B cell (primary cell): Measurements from ENCODE around the gene TMEM119. TPM values are rescaled to one million over a fixed set of nuclear protein-coding genes. Genes with fewer than 3 reads are reported as not detected.

Source experiments
- ATAC-seq: fragments of 200-7000 bp; cut with Tn5 transposase; one replicate; pipeline ENCODE4 v1.10.0; 2021; ENCODE audit warnings: low read depth, mild to moderate bottlenecking, moderate number of reproducible peaks, moderate library complexity
- CTCF ChIA-PET: fragments of 350-600 bp; sonication (Branson Sonifier 250); formaldehyde crosslinking; loops from one replicate; lab custom pipeline; 2021; ENCODE audit warnings: antibody characterized with exemption, inconsistent platforms; lab: Charles Lee
- POLR2A ChIA-PET: fragments of 350-600 bp; sonication (Branson Sonifier 250); formaldehyde crosslinking; loops from one replicate; lab custom pipeline; 2021; ENCODE audit warnings: antibody characterized with exemption; lab: Charles Lee
- DNase-seq: peaks from one replicate; pipeline ENCODE4 v3.0.0; 2013
- H2AFZ ChIP-seq: 2 replicates; pipeline ENCODE4 v1.6.1; 2012; ENCODE audit warnings: mild to moderate bottlenecking, low read depth, low read length; ENCODE audit not compliant: insufficient read depth, poor library complexity, severe bottlenecking
- H3K27ac ChIP-seq, 2 donors: 1 replicate in 1 of 2; 2 replicates in 1 of 2; pipeline ENCODE4 v1.5.1; 2012 to 2013; ENCODE audit warnings: low read length in 2 of 2, mild to moderate bottlenecking in 2 of 2, moderate library complexity in 1 of 2
- H3K27me3 ChIP-seq, 4 experiments: fragments of 200-600 bp in 1 of 4; sonication (generic) in 1 of 4; replicated peaks in 1 of 4; 1 replicate in 2 of 4; 2 replicates in 2 of 4; pipeline versions ENCODE4 v1.6.1 to v1.7.0; 2013 to 2016; ENCODE audit warnings: low read length in 3 of 4, mild to moderate bottlenecking in 2 of 4, mixed read lengths in 1 of 4, moderate library complexity in 1 of 4; ENCODE audit not compliant: insufficient read depth in 4 of 4, control insufficient read depth in 3 of 4; ENCODE audit errors: control extremely low read depth in 1 of 4
- H3K36me3 ChIP-seq, 2 experiments: replicated peaks in 1 of 2; 1 replicate in 1 of 2; 2 replicates in 1 of 2; pipeline versions ENCODE4 v1.6.1 to v1.7.1; 2013; ENCODE audit warnings: low read length in 1 of 2; ENCODE audit not compliant: insufficient read depth in 2 of 2, control insufficient read depth in 1 of 2; ENCODE audit errors: control extremely low read depth in 1 of 2, extremely low read depth in 1 of 2
- H3K4me1 ChIP-seq, 2 donors: fragments of 200-600 bp in 1 of 2; sonication (generic) in 1 of 2; 1 replicate in 1 of 2; 2 replicates in 1 of 2; pipeline versions ENCODE4 v1.5.1 to v1.6.1; 2013 to 2017; ENCODE audit warnings: low read length in 2 of 2; ENCODE audit not compliant: control insufficient read depth in 2 of 2, insufficient read depth in 2 of 2
- H3K4me2 ChIP-seq: replicated peaks from 2 replicates; pipeline ENCODE3; 2012; ENCODE audit warnings: mild to moderate bottlenecking, low read depth, low read length; ENCODE audit not compliant: poor library complexity, severe bottlenecking
- H3K4me3 ChIP-seq, 5 experiments: fragments of 200-600 bp in 1 of 5; sonication (generic) in 1 of 5; 1 replicate in 3 of 5; 2 replicates in 2 of 5; pipeline versions ENCODE4 v1.5.1 to v1.7.0; 2011 to 2016; ENCODE audit warnings: low read length in 4 of 5, mild to moderate bottlenecking in 4 of 5, low read depth in 2 of 5, control low read depth in 1 of 5, moderate library complexity in 1 of 5; ENCODE audit not compliant: insufficient read depth in 1 of 5; ENCODE audit errors: control extremely low read depth in 1 of 5, extremely low read depth in 1 of 5
- H3K79me2 ChIP-seq: fragments of 200-600 bp; sonication (generic); one replicate; pipeline ENCODE4 v1.6.0; 2016; ENCODE audit warnings: low read length; ENCODE audit not compliant: control insufficient read depth, insufficient read depth
- H3K9ac ChIP-seq: fragments of 200-600 bp; sonication (generic); 2 replicates; pipeline ENCODE4 v1.6.1; 2017; ENCODE audit warnings: mild to moderate bottlenecking, low read length, moderate library complexity
- H3K9me3 ChIP-seq, 3 donors: one replicate each; pipeline versions ENCODE4 v1.6.1 to v1.7.1; 2013; ENCODE audit warnings: low read length in 2 of 3; ENCODE audit not compliant: control insufficient read depth in 2 of 3, insufficient read depth in 1 of 3; ENCODE audit errors: control extremely low read depth in 1 of 3
- H4K20me1 ChIP-seq: 2 replicates; pipeline ENCODE4 v1.6.0; 2012; ENCODE audit warnings: mild to moderate bottlenecking, low read length; ENCODE audit not compliant: insufficient read depth, control insufficient read depth, poor library complexity, severe bottlenecking
- H3K27ac Mint-ChIP-seq: one replicate; pipeline ENCODE4 v1.8.0; 2021; ENCODE audit warnings: mixed read lengths
- H3K27me3 Mint-ChIP-seq: one replicate; pipeline ENCODE4 v1.8.0; 2021; ENCODE audit warnings: mixed read lengths
- H3K4me1 Mint-ChIP-seq: one replicate; pipeline ENCODE4 v1.8.0; 2021; ENCODE audit warnings: mixed read lengths
- H3K4me3 Mint-ChIP-seq: one replicate; pipeline ENCODE4 v1.8.0; 2021; ENCODE audit warnings: mixed read lengths
- H3K9me3 Mint-ChIP-seq: one replicate; pipeline ENCODE4 v1.8.0; 2022; ENCODE audit warnings: mixed read lengths; ENCODE audit not compliant: insufficient read depth
- EZH2 ChIP-seq: IDR thresholded peaks from 2 replicates; pipeline ENCODE4 v1.6.1; 2012; ENCODE audit warnings: borderline replicate concordance, low read depth, mild to moderate bottlenecking, moderate library complexity, low read length; ENCODE audit not compliant: insufficient read depth, poor library complexity, severe bottlenecking
- WGBS: methylation state at CpG from one replicate; pipeline ENCODE4 v1.1.5; 2013; ENCODE audit warnings: missing lambda C conversion rate; ENCODE audit not compliant: insufficient coverage; 5-methylcytosine and 5-hydroxymethylcytosine counted together
- intact Hi-C: fragments of 100-400 bp; cut with micrococcal nuclease; formaldehyde crosslinking; loops from one replicate; pipeline ENCODE4 v1.10.0; 2022
- polyA plus RNA-seq: library from polyadenylated mRNA; depleted of rRNA; stranded (reverse); fragments of >200 nt; gene quantifications from 2 replicates; pipeline ENCODE4 v1.2.3, GENCODE V29; 2012
- total RNA-seq, 2 donors: library from RNA; stranded (reverse); fragments of 120-200 nt in 1 of 2; gene quantifications; 1 replicate in 1 of 2; 2 replicates in 1 of 2; pipeline versions ENCODE4 v1.2.3 to v1.2.4, GENCODE V29; 2013 to 2022
- TF ChIP-seq, protein P1 (sequence below): fragments of 200-600 bp; IDR thresholded peaks from one replicate; pipeline ENCODE4 v1.8.0; 2022; ENCODE audit warnings: antibody characterized with exemption, mild to moderate bottlenecking

TMEM119 gene
- total and polyA plus RNA-seq, 2 donors (not counting 1 experiment from before 2014, with no cell fraction given) = 0.25 TPM; not detected in 1

DNA sequence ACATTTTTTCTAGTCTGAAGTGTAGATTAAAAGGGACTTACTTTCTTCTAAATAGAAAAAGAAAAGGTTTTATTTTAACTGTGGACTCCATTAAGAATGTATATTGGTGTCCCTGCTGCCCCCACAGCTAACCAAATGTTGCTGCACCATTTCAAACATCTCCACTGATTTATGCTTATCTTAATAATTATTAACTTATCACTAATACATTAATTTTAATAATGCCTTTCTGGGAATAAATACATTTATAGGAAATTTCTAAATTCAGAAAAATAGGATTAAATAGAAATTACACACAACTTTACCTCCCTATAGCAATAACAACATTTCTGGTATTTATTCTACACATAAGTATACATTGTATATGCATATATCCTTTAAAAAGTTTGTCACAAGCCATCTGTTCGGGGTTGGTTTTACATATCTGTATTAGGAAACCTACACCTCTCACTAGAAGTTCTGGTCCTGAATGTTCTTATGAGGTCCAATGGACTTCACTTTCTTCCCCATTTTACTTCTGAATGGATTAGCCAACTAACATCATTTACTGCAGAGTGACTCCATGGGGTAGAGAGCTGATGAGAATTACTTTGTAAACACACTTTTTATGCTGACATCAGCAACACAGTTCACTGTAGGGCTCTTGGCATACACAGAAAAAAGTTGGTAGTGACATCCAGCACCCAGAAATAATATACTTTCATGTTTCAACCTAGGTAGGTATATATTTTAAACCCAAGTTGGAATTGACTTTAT is 45.2 kb upstream of the TMEM119 start:
- ATAC-seq (no peak), DNase-seq (no peak)
- peaks cover 8% of the 10 kb centered on the region for H4K20me1 ChIP-seq
- peaks cover 59 to 64% of the 10 kb centered on the region in 2 donors for H3K4me1 ChIP-seq
- H3K27ac ChIP-seq = peak overlapping the region; percentile 78 to 95
- H3K27me3 Mint-ChIP-seq = no peaks in the 10 kb centered on the region
- no peak overlapping the region for H3K4me3 ChIP-seq
- peaks cover 17% of the 10 kb centered on the region for H3K79me2 ChIP-seq
- peak overlapping the region; percentile 57 for H3K4me2 ChIP-seq
- no peak overlapping the region for H3K9ac ChIP-seq
- H3K27ac Mint-ChIP-seq = peak overlapping the region; percentile 89
- peaks cover 88% of the 10 kb centered on the region for H3K4me1 Mint-ChIP-seq
- peak overlapping the region; percentile 65 for H3K4me3 Mint-ChIP-seq
- ChIA-PET CTCF (interaction anchor here (1.0 to 17.3 kb wide), 6 partner anchors 10 to 161 kb away, joined by 3 to 431 read pairs (median 22); no protein-coding TSS in a partner anchor), POLR2A (interaction anchor here (0.6 to 14.8 kb wide), 4 partner anchors 13 to 87 kb away, joined by 5 to 133 read pairs (median 7); no protein-coding TSS in a partner anchor)
- H3K27me3 ChIP-seq = no peaks in the 10 kb centered on the region
- H2AFZ ChIP-seq = no peak overlapping the region
- no peak for TF ChIP-seq EZH2
- TF ChIP-seq, protein P1, sequence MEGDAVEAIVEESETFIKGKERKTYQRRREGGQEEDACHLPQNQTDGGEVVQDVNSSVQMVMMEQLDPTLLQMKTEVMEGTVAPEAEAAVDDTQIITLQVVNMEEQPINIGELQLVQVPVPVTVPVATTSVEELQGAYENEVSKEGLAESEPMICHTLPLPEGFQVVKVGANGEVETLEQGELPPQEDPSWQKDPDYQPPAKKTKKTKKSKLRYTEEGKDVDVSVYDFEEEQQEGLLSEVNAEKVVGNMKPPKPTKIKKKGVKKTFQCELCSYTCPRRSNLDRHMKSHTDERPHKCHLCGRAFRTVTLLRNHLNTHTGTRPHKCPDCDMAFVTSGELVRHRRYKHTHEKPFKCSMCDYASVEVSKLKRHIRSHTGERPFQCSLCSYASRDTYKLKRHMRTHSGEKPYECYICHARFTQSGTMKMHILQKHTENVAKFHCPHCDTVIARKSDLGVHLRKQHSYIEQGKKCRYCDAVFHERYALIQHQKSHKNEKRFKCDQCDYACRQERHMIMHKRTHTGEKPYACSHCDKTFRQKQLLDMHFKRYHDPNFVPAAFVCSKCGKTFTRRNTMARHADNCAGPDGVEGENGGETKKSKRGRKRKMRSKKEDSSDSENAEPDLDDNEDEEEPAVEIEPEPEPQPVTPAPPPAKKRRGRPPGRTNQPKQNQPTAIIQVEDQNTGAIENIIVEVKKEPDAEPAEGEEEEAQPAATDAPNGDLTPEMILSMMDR = no peak
- intact Hi-C loops = no loop called here
- H3K36me3 ChIP-seq = peaks cover 7 to 50% of the 10 kb centered on the region in 2 experiments
- no CpG with 5 or more reads among the region's 1 CpG for WGBS
- no peaks in the 10 kb centered on the region for H3K9me3 ChIP-seq
- no peaks in the 10 kb centered on the region for H3K9me3 Mint-ChIP-seq
